HG02623 (cell line): ENCODE results near the gene IL23R.

ENCODE experiments used
- ATAC-seq: cut with Tn5 transposase; IDR thresholded peaks from one replicate; pipeline ENCODE4 v1.9.1; 2021; ENCODE audit warnings: moderate library complexity; ENCODE audit not compliant: unreplicated experiment

Gene IL23R

GRCh38 chr1:67148516-67149178 is 17.6 kb upstream of the IL23R start:
- ATAC-seq = no peak

- peak; percentile 88 for ATAC-seq
Observed at GRCh38 chr1:67149179-67149770, 17.0 kb upstream of the IL23R start.

DNA sequence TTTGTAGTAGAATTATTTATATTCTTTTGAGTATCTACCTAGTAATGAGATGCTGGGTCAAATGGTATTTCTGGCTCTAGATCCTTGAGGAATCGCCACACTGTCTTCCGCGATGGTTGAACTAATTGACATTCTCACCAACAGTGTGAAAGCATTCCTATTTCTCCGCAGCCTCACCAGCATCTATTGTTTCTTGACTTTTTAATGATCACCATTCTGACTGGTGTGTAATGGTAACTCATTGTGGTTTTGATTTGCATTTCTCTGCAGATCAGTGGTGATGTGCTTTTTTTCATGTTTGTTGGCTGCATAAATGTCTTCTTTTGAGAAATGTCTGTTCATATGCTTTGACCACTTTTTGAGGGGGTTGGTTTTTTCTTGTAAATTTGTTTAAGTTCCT is 15.3 kb upstream of the IL23R start:
- no peak for ATAC-seq

DNA sequence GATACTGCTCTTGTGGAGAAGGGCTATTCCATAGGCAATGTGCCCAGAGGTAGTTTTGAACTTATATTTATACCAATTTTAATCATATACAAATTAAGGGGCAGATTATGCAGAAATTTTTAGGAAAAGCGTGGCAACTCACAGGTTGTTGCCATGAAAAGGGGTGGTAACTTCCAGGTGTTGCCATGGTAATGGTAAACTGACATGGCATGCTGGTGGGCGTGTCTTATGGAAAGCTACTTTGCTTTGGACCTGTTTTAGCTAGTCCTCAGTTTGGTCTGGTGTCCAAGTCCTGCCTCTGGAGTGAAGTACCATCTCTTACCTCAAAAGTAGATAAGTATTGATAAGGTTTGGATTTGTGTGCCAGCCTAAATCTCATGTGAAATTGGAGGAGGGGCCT is 7.9 kb upstream of the IL23R start:
- ATAC-seq = no peak

- no peak for ATAC-seq
Observed at GRCh38 chr1:67159233-67159632, 7.0 kb upstream of the IL23R start.

- ATAC-seq = peak; percentile 34
Observed at GRCh38 chr1:67162954-67163353, 3.3 kb upstream of the IL23R start.

GRCh38 chr1:67165468-67166041 is 699 bp upstream of the IL23R start:
- no peak for ATAC-seq

GRCh38 chr1:67169496-67169895 is 3.2 kb downstream of the IL23R start:
- no peak for ATAC-seq

- no peak for ATAC-seq
Observed at GRCh38 chr1:67169932-67170331, 3.7 kb downstream of the IL23R start.

DNA sequence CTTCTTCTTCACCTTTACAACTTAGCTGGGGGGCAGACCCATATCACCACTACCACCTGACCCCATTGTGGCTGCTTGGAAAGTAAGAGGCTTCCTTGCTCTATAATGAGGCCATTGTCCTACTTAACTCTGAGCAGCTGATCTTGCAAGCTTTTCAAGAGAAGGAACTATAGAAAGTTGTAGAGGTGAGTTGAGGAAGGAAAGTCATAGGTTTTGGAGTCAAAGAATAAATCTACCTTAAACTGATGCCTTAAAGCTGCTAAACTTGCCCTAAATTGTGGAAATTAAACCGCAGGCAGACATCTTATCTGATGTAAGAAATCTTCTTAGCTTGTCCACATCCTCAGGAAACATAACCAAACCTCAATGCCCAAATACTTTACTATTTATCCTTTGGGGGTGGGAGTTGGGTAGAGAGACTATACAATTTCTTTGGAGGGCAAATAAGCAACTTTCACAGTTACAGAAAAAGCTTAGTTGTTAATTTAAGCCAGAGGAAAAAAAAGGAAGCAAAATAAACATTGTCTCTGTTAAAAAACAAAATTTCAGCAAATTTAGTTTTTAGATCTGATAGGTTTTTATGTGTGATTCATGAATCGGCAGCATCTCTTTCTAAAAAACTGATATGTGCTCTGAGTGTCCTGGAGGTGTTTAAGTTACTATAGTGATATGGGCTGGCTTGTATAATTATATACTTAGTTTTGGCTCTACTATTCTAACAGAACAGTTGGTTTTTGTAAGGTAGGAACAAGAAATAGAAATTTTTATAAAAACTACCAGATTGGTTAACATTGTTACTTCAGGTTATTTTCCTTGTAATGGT is 4.7 kb downstream of the IL23R start:
- no peak for ATAC-seq

- no peak for ATAC-seq
Observed at GRCh38 chr1:67171574-67171955, 5.3 kb downstream of the IL23R start.

- no peak for ATAC-seq
Observed at GRCh38 chr1:67171978-67172377, 5.7 kb downstream of the IL23R start.

DNA sequence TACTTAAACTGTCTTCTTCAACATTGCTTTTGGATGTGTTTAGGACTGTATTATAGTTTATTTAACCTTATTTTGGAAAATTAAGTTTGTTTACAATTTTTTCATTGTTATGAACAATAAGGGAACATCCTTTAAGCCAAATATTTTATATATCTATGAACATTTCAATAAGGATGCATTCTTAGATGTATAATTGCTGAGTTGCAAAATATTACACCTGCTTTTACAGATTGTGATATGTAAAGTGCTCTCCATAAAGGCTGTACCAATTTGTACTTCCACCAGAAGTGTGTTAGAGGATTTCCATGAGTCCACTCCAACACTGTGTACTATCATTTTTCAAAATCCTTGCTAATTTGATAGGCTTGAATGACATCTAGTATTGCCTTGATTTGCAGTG is 7.7 kb downstream of the IL23R start:
- ATAC-seq = no peak

DNA sequence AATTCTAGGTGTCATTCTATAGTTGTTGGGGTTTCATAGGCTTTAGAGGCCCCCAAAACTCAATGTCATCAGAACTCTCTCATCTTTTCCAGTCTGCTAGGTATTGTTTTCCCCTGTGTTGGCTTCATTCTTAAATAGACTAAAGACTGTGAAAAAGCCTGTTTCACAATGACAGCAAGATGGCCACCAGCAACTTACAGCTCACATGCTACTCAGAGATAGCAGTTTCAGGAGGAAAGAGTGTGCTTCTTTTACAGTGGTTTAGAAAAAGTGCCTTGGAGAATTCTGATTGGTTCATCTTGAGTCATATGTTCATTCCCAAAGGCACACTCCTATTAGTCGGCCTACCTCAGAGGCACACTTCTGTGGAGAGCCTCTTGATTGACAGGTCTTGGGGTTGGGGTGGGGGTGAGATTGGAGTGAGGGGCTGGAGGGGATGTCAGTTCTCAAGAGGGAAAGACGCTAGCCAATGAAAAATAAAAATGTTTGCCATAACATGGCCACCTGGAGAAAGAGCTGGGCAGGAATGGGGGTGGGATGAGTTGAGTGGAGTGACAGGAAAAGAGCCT is 8.5 kb downstream of the IL23R start:
- ATAC-seq = peak; percentile 46

- ATAC-seq = no peak
Observed at GRCh38 chr1:67175530-67176087, 9.4 kb downstream of the IL23R start.

- ATAC-seq = no peak
Observed at GRCh38 chr1:67184838-67185421, 18.7 kb downstream of the IL23R start.

GRCh38 chr1:67188137-67188536 is 21.9 kb downstream of the IL23R start:
- ATAC-seq = no peak

- ATAC-seq = peak; percentile 39
Observed at GRCh38 chr1:67189953-67190352, 23.7 kb downstream of the IL23R start.

GRCh38 chr1:67190410-67190809 is 24.2 kb downstream of the IL23R start:
- no peak for ATAC-seq

GRCh38 chr1:67190942-67191341 is 24.7 kb downstream of the IL23R start:
- ATAC-seq = no peak
